ENCODE results near the gene SESTD1. TPM values are rescaled to one million over a fixed set of nuclear protein-coding genes. Genes with fewer than 3 reads are reported as not detected.
"Not testable (repeated sequence)": the region's sequence is repeated elsewhere in the genome, so short reads cannot be mapped to it uniquely, and the experiment has no call there.

Gene SESTD1
- total and polyA plus RNA-seq, 2 experiments from 2014 or later, result 10.5 to 19.4 TPM

DNA sequence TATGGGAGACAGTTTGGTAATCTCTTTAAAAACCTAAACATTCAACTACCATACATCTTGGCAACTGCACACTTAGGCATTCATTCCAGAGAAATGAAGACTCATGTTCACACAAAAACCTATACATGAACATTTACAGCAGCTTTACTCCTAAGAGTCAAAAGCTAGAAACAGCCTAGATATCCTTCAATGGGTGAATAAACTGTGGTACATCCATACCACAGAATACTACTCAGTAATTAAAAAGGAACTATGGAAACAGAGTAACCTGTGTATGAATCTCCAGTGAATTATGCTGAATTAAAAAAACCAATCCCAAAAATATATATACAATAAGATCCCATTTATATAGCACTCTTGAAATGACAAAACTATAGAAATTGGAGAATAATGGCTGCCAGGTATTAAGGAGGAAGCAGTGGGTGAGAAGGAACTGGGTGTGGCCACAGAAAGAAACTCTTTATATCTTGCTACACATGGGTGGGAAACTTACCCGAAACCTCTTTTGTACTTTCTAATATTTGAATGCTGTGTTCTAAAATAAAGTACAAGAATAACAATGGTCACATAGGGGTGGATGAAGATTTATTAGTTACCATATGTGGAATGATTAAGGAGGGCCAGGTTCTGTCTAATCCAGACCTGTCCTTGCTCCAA, 13.7 kb downstream of the SESTD1 start:
- no peaks in the 10 kb centered on the region for H3K27me3 ChIP-seq
- no peak for TF ChIP-seq CTCF (IDR thresholded peaks at IDR 0.05; ENCODE audit: low read depth, low read length)
- DNase-seq (ENCODE audit: low read depth in 1 of 2, low spot score in 1 of 2), result no peak

GRCh38 chr2:179250095-179250494, 14.5 kb downstream of the SESTD1 start:
- H3K4me3 ChIP-seq, result no peak overlapping the region
- no peaks in the 10 kb centered on the region for H3K4me1 ChIP-seq (ENCODE audit: low read depth)
- TF ChIP-seq CTCF (IDR thresholded peaks at IDR 0.05; ENCODE audit: low read depth, low read length), result no peak
- H3K9me3 ChIP-seq (ENCODE audit: low read depth), result no peaks in the 10 kb centered on the region
- no peak for DNase-seq (ENCODE audit: low read depth in 1 of 2, low spot score in 1 of 2)
- H3K27ac ChIP-seq, result no peak overlapping the region
- no peaks in the 10 kb centered on the region for H3K27me3 ChIP-seq
- no peaks in the 10 kb centered on the region for H3K36me3 ChIP-seq

More for the DNA sequence above, 13.7 kb downstream of the SESTD1 start:
- no peaks in the 10 kb centered on the region for H3K9me3 ChIP-seq (ENCODE audit: low read depth)
- H3K36me3 ChIP-seq, result no peaks in the 10 kb centered on the region
- H3K27ac ChIP-seq, result no peak overlapping the region
- no peaks in the 10 kb centered on the region for H3K4me1 ChIP-seq (ENCODE audit: low read depth)
- H3K4me3 ChIP-seq, result no peak overlapping the region

DNA sequence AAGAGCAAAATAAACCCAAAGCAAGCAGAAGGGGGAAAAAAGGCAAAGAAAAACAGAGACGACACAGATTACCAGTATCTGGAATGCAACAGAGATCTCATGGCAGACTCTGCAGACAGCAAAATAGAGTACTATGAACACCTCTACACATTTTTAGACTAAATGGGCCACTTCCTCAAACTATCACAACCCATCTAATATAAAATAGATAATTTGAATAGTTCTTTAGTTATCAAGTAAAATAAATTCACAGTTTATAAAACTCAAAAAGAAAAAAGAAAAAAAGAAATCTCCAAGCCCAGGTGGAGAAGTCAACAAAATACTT, 16.6 kb downstream of the SESTD1 start:
- Histone ChIP-seq H3K27ac (no peak overlapping the region), H3K36me3 (no peaks in the 10 kb centered on the region), H3K4me3 (no peak overlapping the region), H3K9me3 (ENCODE audit: low read depth) (no peaks in the 10 kb centered on the region), H3K4me1 (ENCODE audit: low read depth) (no peaks in the 10 kb centered on the region), H3K27me3 (no peaks in the 10 kb centered on the region)
- TF ChIP-seq CTCF (IDR thresholded peaks at IDR 0.05; ENCODE audit: low read depth, low read length), result no peak
- DNase-seq (ENCODE audit: low read depth in 1 of 2, low spot score in 1 of 2), result no peak

GRCh38 chr2:179247318-179248023, 17.2 kb downstream of the SESTD1 start:
- H3K27me3 ChIP-seq, result no peaks in the 10 kb centered on the region
- no peak overlapping the region for H3K4me3 ChIP-seq
- no peaks in the 10 kb centered on the region for H3K36me3 ChIP-seq
- no peaks in the 10 kb centered on the region for H3K4me1 ChIP-seq (ENCODE audit: low read depth)
- no peak for TF ChIP-seq CTCF (IDR thresholded peaks at IDR 0.05; ENCODE audit: low read depth, low read length)
- no peaks in the 10 kb centered on the region for H3K9me3 ChIP-seq (ENCODE audit: low read depth)
- DNase-seq (ENCODE audit: low read depth in 1 of 2, low spot score in 1 of 2), result no peak
- no peak overlapping the region for H3K27ac ChIP-seq

- H3K27ac ChIP-seq; DNase-seq (ENCODE audit: low read depth in 1 of 2, low spot score in 1 of 2); H3K9me3 ChIP-seq (ENCODE audit: low read depth); H3K27me3 ChIP-seq; H3K36me3 ChIP-seq; H3K4me1 ChIP-seq (ENCODE audit: low read depth); H3K4me3 ChIP-seq: not testable (repeated sequence)
Measured at GRCh38 chr2:179245843-179246242, 18.8 kb downstream of the SESTD1 start.

DNA sequence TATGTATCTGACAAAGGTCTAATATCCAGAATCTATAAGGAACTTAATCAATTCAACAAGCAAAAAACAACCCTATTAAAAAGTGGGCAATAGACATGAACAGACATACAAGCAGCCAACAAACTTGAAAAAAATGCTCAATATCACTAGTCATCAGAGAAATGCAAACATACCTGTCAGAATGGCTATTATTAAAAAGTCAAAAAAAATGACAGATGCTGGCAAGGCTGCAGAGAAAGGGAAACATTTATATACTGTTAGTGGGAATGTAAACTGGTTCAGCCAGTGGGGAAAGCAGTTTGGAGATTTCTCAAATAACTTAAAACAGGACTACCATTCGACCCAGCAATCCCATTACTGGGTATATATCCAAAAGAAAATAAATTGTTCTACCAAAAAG, 21.6 kb downstream of the SESTD1 start:
- no peaks in the 10 kb centered on the region for H3K36me3 ChIP-seq
- no peak overlapping the region for H3K4me3 ChIP-seq
- H3K4me1 ChIP-seq (ENCODE audit: low read depth), result peaks cover 12% of the 10 kb centered on the region
- no peaks in the 10 kb centered on the region for H3K27me3 ChIP-seq
- H3K9me3 ChIP-seq (ENCODE audit: low read depth), result no peaks in the 10 kb centered on the region
- H3K27ac ChIP-seq, result no peak overlapping the region
- DNase-seq (ENCODE audit: low read depth in 1 of 2, low spot score in 1 of 2), result no peak
- no peak for TF ChIP-seq CTCF (IDR thresholded peaks at IDR 0.05; ENCODE audit: low read depth, low read length)
